ENCODE measurements around the gene P4HB. TPM values are rescaled to one million over a fixed set of nuclear protein-coding genes. Genes with fewer than 3 reads are reported as not detected.

The P4HB gene
- total RNA-seq = 231 TPM
- polyA plus RNA-seq = 100 to 1,000 TPM; 186 to 216 (median 207) TPM

DNA sequence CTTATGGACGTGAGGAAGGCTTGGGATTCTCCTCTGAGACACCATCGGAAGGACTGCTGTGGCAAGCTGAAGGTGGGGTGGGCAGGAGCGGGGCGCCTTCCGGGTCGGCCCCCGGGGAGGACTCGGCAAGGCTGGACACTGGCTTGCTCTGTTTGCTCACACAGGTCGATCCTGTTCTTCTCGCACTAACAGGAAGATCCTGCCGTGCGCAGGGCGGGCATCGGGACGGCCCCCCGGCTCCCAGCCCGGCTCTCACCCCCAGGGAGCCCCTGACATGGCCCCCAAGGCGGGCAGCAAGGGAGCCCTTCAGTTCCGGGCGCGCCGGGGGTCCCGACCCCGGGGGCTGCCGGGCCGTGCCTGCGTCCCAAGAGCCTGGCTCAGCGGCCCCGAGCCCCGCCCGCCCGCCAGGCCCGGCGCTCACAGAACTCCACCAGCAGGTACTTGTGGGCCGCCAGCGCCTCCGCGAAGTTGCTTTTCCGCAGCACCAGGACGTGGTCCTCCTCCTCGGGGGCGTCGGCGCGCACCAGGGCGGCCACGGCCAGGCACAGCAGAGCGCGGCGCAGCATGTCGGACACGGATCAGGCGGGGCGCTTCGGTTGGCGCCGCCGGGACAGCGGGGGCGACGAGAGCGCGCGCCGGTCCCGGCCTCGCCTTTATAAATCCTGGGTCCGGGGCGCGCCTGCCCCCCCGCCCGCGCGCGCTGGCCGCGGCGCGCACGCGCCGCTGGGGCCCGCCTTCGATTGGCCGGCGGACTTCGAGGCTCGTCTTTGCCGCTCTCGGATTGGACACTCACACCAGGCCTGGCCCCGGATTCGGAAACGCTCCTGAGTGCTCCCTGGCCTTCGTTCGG is at the start of gene P4HB:
P4HB (minus strand) TSS at position 630 of the 850 bp plus-strand sequence; CDS start at position 566, 64 bp downstream.
- peaks cover 33% of the 10 kb centered on the region for H3K4me1 ChIP-seq (ENCODE audit: control insufficient read depth, insufficient read depth, low read length, poor library complexity, severe bottlenecking)

DNA sequence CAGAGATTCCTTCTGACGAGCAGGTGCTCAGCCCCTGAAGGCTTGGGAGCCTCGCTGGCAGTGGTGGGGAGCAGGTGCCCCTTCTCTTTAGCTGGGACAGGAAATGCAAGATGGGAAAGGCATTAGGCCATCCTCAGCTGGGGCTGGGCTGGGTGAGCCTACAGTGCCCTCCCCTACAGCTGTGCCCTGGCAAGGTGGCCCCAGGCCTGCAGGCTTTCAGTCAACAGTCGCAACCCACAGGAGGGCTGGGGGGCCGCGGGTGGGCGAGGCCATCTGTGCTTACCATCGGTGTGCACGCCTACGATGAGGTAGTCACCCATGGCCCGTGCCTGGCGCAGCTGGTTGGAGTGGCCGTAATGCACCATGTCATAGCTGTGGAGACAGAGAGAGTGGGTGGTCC is 48.9 kb upstream of the P4HB start:
- no peaks in the 10 kb centered on the region for H3K27me3 ChIP-seq (ENCODE audit: control insufficient read depth, insufficient read depth, low read length)
- no peak overlapping the region for H3K4me3 ChIP-seq (ENCODE audit: low read depth, low read length)
- Mint-ChIP-seq H3K9me3 (no peaks in the 10 kb centered on the region), H3K36me3 (peaks cover 9% of the 10 kb centered on the region), H3K27me3 (no peaks in the 10 kb centered on the region), H3K4me1 (peaks cover 0 to 10% (median 3%) of the 10 kb centered on the region in 4 donors), H3K4me3 (peak overlapping the region in 3 of 4 donors; percentile 62 to 87 (median 75)), H3K27ac (no peak overlapping the region)
- peaks cover 18% of the 10 kb centered on the region for H3K4me1 ChIP-seq (ENCODE audit: control insufficient read depth, insufficient read depth, low read length, poor library complexity, severe bottlenecking)
- no peak for DNase-seq
- no peaks in the 10 kb centered on the region for H3K9me3 ChIP-seq (ENCODE audit: control insufficient read depth in 2 of 2, low read length in 2 of 2)
- ATAC-seq (ENCODE audit: low read depth in 2 of 2) = no peak
- peaks cover 22% of the 10 kb centered on the region for H3K36me3 ChIP-seq (ENCODE audit: control insufficient read depth, insufficient read depth, low read length)
- no peak overlapping the region for H3K27ac ChIP-seq (ENCODE audit: insufficient read depth, low read length, poor library complexity, severe bottlenecking)

More for the DNA sequence above, at the start of gene P4HB:
- Mint-ChIP-seq H3K9me3 (no peaks in the 10 kb centered on the region), H3K4me1 (peaks cover 6 to 46% (median 8%) of the 10 kb centered on the region in 4 donors), H3K4me3 (peak within 1 kb of the TSS; percentile 93 to 96 (median 94)), H3K27ac (peak within 1 kb of the TSS; percentile 93 to 97 (median 96)), H3K27me3 (peaks cover 4% of the 10 kb centered on the region), H3K36me3 (peaks cover 5% of the 10 kb centered on the region)
- no peak for ATAC-seq (ENCODE audit: low read depth in 2 of 2)
- DNase-seq = no peak
- Histone ChIP-seq H3K9me3 (ENCODE audit: control insufficient read depth in 2 of 2, low read length in 2 of 2) (no peaks in the 10 kb centered on the region), H3K4me3 (ENCODE audit: low read depth, low read length) (peak within 1 kb of the TSS; percentile 83), H3K27me3 (ENCODE audit: control insufficient read depth, insufficient read depth, low read length) (no peaks in the 10 kb centered on the region), H3K36me3 (ENCODE audit: control insufficient read depth, insufficient read depth, low read length) (peaks cover 16% of the 10 kb centered on the region), H3K27ac (ENCODE audit: insufficient read depth, low read length, poor library complexity, severe bottlenecking) (peak within 1 kb of the TSS; percentile 98)

DNA sequence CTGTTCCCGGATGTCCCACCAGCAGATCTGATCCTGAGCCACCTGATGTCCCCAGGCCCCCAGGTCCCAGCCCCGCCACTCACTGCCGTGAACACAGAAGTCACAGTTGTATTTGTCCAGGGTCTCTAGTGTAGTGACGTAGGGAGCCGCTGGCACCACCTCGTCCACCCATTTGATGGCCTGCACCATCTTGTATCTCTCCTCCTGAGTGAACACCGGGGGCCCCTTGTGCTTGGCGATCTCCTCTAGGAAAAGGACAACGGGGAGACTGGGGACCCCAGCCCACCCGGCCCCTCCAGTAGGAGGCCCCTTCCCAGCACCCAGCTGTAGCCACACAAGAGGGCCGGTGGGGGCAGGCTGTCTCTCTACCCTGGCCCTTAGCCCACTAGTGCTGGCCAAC is 48.5 kb upstream of the P4HB start:
- no peak for ATAC-seq (ENCODE audit: low read depth in 2 of 2)
- Histone ChIP-seq H3K36me3 (ENCODE audit: control insufficient read depth, insufficient read depth, low read length) (peaks cover 17% of the 10 kb centered on the region), H3K4me3 (ENCODE audit: low read depth, low read length) (no peak overlapping the region), H3K9me3 (ENCODE audit: control insufficient read depth in 2 of 2, low read length in 2 of 2) (no peaks in the 10 kb centered on the region), H3K4me1 (ENCODE audit: control insufficient read depth, insufficient read depth, low read length, poor library complexity, severe bottlenecking) (peaks cover 18% of the 10 kb centered on the region), H3K27me3 (ENCODE audit: control insufficient read depth, insufficient read depth, low read length) (no peaks in the 10 kb centered on the region), H3K27ac (ENCODE audit: insufficient read depth, low read length, poor library complexity, severe bottlenecking) (no peak overlapping the region)
- no peaks in the 10 kb centered on the region for H3K9me3 Mint-ChIP-seq
- DNase-seq = no peak
- H3K27me3 Mint-ChIP-seq = no peaks in the 10 kb centered on the region
- H3K4me1 Mint-ChIP-seq = peaks cover 0 to 10% (median 3%) of the 10 kb centered on the region in 4 donors
- no peak overlapping the region for H3K27ac Mint-ChIP-seq
- H3K4me3 Mint-ChIP-seq = peak overlapping the region in 2 of 4 donors; percentile 74 to 75
- H3K36me3 Mint-ChIP-seq = peaks cover 9% of the 10 kb centered on the region

DNA sequence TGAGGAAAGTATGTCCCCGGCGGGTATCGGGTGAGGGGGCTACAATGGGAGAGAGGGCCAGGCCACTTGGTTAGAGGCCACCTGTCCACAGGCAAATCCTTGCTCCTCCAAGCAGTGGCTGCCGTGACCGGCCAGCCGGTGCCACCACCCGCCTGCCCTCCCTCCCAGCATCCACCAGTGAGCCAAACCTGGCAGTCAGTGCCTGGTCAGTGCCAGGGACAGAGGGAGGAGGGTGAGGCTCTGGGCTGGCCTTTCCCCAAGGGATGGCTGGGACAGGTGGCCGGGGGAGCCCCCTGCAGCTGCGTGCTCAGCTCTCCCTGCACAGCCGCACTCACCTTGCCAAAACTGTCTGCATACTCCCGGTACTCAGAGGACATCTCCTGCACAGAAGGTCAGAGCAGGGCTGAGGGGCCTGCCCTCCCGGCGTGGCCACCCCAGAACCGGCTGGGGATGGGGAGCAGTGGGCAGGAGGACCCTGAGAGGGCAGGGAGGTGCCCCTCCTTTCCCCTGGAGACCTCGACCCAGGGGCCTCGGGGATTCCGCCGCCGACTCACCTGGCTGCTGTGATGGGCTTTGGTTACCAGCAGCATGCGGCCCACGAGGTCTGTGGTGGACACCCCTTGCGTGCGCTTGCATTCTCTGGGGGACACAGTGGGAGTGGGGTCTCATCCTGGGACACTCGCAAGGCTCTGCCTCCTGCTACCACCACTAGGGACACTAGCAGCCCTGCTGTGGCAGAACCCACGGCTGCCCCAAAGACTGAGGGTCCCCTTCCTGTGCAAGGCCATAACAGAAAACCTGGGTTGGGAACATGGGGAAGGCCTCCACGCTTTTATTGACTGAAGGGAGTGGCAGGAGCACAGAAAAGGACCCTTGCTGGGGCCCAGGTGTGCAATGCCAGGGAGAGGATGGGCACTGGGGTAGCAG is 47.1 kb upstream of the P4HB start:
- Mint-ChIP-seq H3K4me1 (peaks cover 0 to 8% (median under 1%) of the 10 kb centered on the region in 4 donors), H3K36me3 (no peaks in the 10 kb centered on the region), H3K27me3 (no peaks in the 10 kb centered on the region), H3K4me3 (no peak overlapping the region), H3K9me3 (no peaks in the 10 kb centered on the region), H3K27ac (no peak overlapping the region)
- Histone ChIP-seq H3K9me3 (ENCODE audit: control insufficient read depth in 2 of 2, low read length in 2 of 2) (no peaks in the 10 kb centered on the region), H3K36me3 (ENCODE audit: control insufficient read depth, insufficient read depth, low read length) (peaks cover 5% of the 10 kb centered on the region), H3K27ac (ENCODE audit: insufficient read depth, low read length, poor library complexity, severe bottlenecking) (no peak overlapping the region), H3K27me3 (ENCODE audit: control insufficient read depth, insufficient read depth, low read length) (no peaks in the 10 kb centered on the region), H3K4me3 (ENCODE audit: low read depth, low read length) (no peak overlapping the region), H3K4me1 (ENCODE audit: control insufficient read depth, insufficient read depth, low read length, poor library complexity, severe bottlenecking) (peaks cover 21% of the 10 kb centered on the region)
- ATAC-seq (ENCODE audit: low read depth in 2 of 2) = no peak
- DNase-seq = no peak

DNA sequence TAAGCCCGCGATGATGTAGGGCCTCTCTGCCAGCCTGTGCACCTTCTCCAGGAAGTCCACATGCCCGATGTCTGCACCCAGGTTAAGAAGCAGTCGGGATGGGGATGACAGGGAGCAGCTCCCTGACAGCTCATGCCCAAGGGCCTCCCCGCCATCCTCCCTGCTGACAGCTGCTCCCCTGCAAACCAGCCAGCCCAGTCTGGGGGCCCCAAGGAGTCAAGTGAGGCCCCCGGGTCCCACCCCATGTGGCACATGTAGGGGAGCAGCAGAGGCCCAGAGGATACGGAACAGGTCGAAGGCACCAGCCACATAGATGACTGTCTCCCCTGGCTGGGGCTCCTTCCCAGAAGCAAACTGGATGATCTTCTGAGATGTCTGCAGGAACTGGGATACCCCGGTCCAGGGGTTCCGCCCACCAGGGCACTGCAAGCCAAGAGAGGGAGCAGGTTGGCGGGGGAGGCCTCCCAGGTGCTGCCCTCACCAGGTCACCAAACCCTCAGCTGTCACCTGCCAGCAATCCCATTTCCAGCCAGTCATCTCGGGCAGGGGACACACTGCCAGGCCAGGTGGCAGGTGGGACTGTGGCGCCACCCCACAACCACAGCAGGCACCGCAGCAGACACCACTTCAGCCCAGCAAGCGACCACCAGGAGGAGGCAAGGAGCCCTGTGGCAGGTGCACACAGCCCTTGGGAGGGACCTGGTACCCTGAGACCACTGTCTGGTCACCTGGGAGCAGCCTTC is 46.3 kb upstream of the P4HB start:
- Mint-ChIP-seq H3K4me1 (peaks cover 0 to 8% (median under 1%) of the 10 kb centered on the region in 4 donors), H3K36me3 (no peaks in the 10 kb centered on the region), H3K4me3 (peak overlapping the region in 1 of 4 donors; percentile 22), H3K27me3 (no peaks in the 10 kb centered on the region), H3K27ac (no peak overlapping the region), H3K9me3 (no peaks in the 10 kb centered on the region)
- Histone ChIP-seq H3K27me3 (ENCODE audit: control insufficient read depth, insufficient read depth, low read length) (no peaks in the 10 kb centered on the region), H3K4me3 (ENCODE audit: low read depth, low read length) (no peak overlapping the region), H3K27ac (ENCODE audit: insufficient read depth, low read length, poor library complexity, severe bottlenecking) (no peak overlapping the region), H3K9me3 (ENCODE audit: control insufficient read depth in 2 of 2, low read length in 2 of 2) (no peaks in the 10 kb centered on the region), H3K4me1 (ENCODE audit: control insufficient read depth, insufficient read depth, low read length, poor library complexity, severe bottlenecking) (peaks cover 26% of the 10 kb centered on the region), H3K36me3 (ENCODE audit: control insufficient read depth, insufficient read depth, low read length) (peaks cover 3% of the 10 kb centered on the region)
- DNase-seq (no peak), ATAC-seq (ENCODE audit: low read depth in 2 of 2) (no peak)

DNA sequence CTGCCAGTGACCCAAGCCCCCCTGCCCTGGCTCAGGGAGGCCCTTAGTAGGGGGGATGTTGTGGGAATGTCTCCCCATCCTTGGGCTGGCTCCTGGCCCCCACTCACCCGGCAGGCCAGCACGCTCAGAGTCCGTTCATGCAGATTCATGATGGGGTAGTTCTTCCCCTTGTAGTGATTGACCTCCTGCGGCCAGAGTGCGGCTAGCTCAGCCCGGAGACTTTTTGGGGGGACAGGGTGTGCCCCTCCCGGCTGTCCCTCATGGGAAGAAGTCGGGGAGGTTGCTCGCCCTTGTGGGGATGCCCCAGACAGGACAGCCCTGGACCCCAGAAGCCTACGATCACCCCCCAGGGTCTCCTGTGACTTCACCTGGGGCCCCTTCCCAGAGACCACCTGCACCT is 45.7 kb upstream of the P4HB start:
- H3K4me3 ChIP-seq (ENCODE audit: low read depth, low read length) = no peak overlapping the region
- Mint-ChIP-seq H3K9me3 (no peaks in the 10 kb centered on the region), H3K4me3 (no peak overlapping the region), H3K27ac (no peak overlapping the region), H3K4me1 (peaks cover 0 to 14% (median under 1%) of the 10 kb centered on the region in 4 donors), H3K27me3 (peaks cover 5% of the 10 kb centered on the region), H3K36me3 (peaks cover 3% of the 10 kb centered on the region)
- H3K27ac ChIP-seq (ENCODE audit: insufficient read depth, low read length, poor library complexity, severe bottlenecking) = no peak overlapping the region
- peaks cover 3% of the 10 kb centered on the region for H3K36me3 ChIP-seq (ENCODE audit: control insufficient read depth, insufficient read depth, low read length)
- ATAC-seq (ENCODE audit: low read depth in 2 of 2) = no peak
- DNase-seq = no peak
- H3K4me1 ChIP-seq (ENCODE audit: control insufficient read depth, insufficient read depth, low read length, poor library complexity, severe bottlenecking) = peaks cover 26% of the 10 kb centered on the region
- H3K27me3 ChIP-seq (ENCODE audit: control insufficient read depth, insufficient read depth, low read length) = no peaks in the 10 kb centered on the region
- H3K9me3 ChIP-seq (ENCODE audit: control insufficient read depth in 2 of 2, low read length in 2 of 2) = no peaks in the 10 kb centered on the region

DNA sequence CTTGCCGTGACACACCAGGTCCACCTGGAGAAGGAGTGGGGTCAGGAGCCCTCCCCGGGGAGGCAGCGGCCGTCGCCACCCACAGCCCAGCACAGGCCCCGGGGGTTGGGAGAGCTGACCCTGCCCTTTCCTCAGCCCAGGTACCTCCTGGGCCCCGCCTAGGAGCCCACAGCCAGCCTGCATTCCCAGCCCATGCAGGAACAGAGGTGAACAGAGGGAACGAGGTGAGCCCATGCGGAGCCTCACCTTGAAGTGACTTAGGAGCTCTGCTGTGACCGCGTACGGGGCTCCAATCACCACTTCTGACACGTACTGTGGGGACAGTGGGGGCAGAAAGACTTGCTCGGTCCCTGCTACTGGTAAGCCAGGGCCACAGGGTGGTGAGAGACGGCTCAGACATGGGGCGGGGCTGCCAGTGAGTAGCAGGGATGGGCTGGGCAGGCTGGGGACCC is 45.1 kb upstream of the P4HB start:
- no peaks in the 10 kb centered on the region for H3K9me3 ChIP-seq (ENCODE audit: control insufficient read depth in 2 of 2, low read length in 2 of 2)
- no peak overlapping the region for H3K27ac Mint-ChIP-seq
- H3K4me3 ChIP-seq (ENCODE audit: low read depth, low read length) = no peak overlapping the region
- no peaks in the 10 kb centered on the region for H3K27me3 ChIP-seq (ENCODE audit: control insufficient read depth, insufficient read depth, low read length)
- ATAC-seq (ENCODE audit: low read depth in 2 of 2) (no peak), DNase-seq (no peak)
- peaks cover 6% of the 10 kb centered on the region for H3K36me3 Mint-ChIP-seq
- H3K4me1 ChIP-seq (ENCODE audit: control insufficient read depth, insufficient read depth, low read length, poor library complexity, severe bottlenecking) = peaks cover 21% of the 10 kb centered on the region
- no peak overlapping the region for H3K4me3 Mint-ChIP-seq
- no peaks in the 10 kb centered on the region for H3K9me3 Mint-ChIP-seq
- peaks cover 9% of the 10 kb centered on the region for H3K27me3 Mint-ChIP-seq
- peaks cover 3% of the 10 kb centered on the region for H3K36me3 ChIP-seq (ENCODE audit: control insufficient read depth, insufficient read depth, low read length)
- H3K4me1 Mint-ChIP-seq = peaks cover 0 to 15% (median 3%) of the 10 kb centered on the region in 4 donors
- H3K27ac ChIP-seq (ENCODE audit: insufficient read depth, low read length, poor library complexity, severe bottlenecking) = no peak overlapping the region
